Activated CD4-positive, alpha-beta memory T cell treated with anti-CD3 and anti-CD28 coated beads, Interleukin-2, amount 10 ng/mL, durations not matched to agents 7 days and 5 days (primary cell): ENCODE results near the gene ATP8B4. TPM values are rescaled to one million over a fixed set of nuclear protein-coding genes. Genes with fewer than 3 reads are reported as not detected.
A peak's percentile ranks its signal among the peaks of the same experiment; 100 is the strongest.
"Not testable (repeated sequence)": the region's sequence is repeated elsewhere in the genome, so short reads cannot be mapped to it uniquely, and the experiment has no call there.

Experiments
- CTCF ChIA-PET: fragments of 350-600 bp; sonication (Branson Sonifier 250); formaldehyde crosslinking; loops from one replicate; lab custom pipeline; 2021; ENCODE audit warnings: antibody characterized with exemption, inconsistent platforms; lab: Charles Lee
- POLR2A ChIA-PET: fragments of 350-600 bp; sonication (Branson Sonifier 250); formaldehyde crosslinking; loops from one replicate; lab custom pipeline; 2021; ENCODE audit warnings: antibody characterized with exemption; lab: Charles Lee
- DNase-seq: peaks from one replicate; pipeline ENCODE4 v3.0.0-alpha.2; 2020
- H3K27ac Mint-ChIP-seq: one replicate; pipeline ENCODE4 v1.8.0; 2021; ENCODE audit warnings: mild to moderate bottlenecking, mixed read lengths
- H3K27me3 Mint-ChIP-seq: one replicate; pipeline ENCODE4 v1.8.0; 2021; ENCODE audit warnings: mixed read lengths
- H3K36me3 Mint-ChIP-seq: one replicate; pipeline ENCODE4 v1.8.0; 2021; ENCODE audit warnings: low read depth, mixed read lengths
- H3K4me1 Mint-ChIP-seq: one replicate; pipeline ENCODE4 v1.8.0; 2021; ENCODE audit warnings: mixed read lengths
- H3K4me3 Mint-ChIP-seq: one replicate; pipeline ENCODE4 v1.8.0; 2021; ENCODE audit warnings: mild to moderate bottlenecking, mixed read lengths
- H3K9me3 Mint-ChIP-seq: one replicate; pipeline ENCODE4 v1.8.0; 2021; ENCODE audit warnings: mixed read lengths
- total RNA-seq, 2 experiments: library from RNA; stranded (reverse); gene quantifications; one replicate each; pipeline ENCODE4 v1.2.3, GENCODE V29; 2021

ATP8B4 gene
- 10 to 100 TPM; 19.9 to 20.7 TPM for total RNA-seq

GRCh38 chr15:50119063-50120040 lies at the start of gene ATP8B4:
ATP8B4 (minus strand) TSS chr15:50119233; CDS start chr15:50106966, 12,267 bp downstream.
- H3K36me3 Mint-ChIP-seq, result peaks cover 21% of the 10 kb centered on the region
- peak within 1 kb of the TSS; percentile 88 for H3K27ac Mint-ChIP-seq
- POLR2A ChIA-PET, result interaction anchor here (1.0 to 4.8 kb wide), 6 partner anchors 9 to 231 kb away, joined by 3 to 34 read pairs (median 4); no protein-coding TSS in a partner anchor
- peaks cover 2% of the 10 kb centered on the region for H3K27me3 Mint-ChIP-seq
- H3K9me3 Mint-ChIP-seq, result peaks cover 7% of the 10 kb centered on the region
- peak within 1 kb of the TSS; percentile 84 for H3K4me3 Mint-ChIP-seq
- CTCF ChIA-PET, result interaction anchor here (0.6 to 2.8 kb wide), 6 partner anchors 15 to 196 kb away, joined by 3 to 6 read pairs (median 4); no protein-coding TSS in a partner anchor
- peaks cover 54% of the 10 kb centered on the region for H3K4me1 Mint-ChIP-seq
- DNase-seq, result peak; percentile 62

- Mint-ChIP-seq H3K27ac (no peak overlapping the region), H3K4me1 (peaks cover 1% of the 10 kb centered on the region), H3K36me3 (peaks cover 9% of the 10 kb centered on the region), H3K4me3 (no peak overlapping the region), H3K9me3 (peaks cover 3% of the 10 kb centered on the region), H3K27me3 (no peaks in the 10 kb centered on the region)
- ChIA-PET CTCF (interaction anchor here (1.0 kb wide), 1 partner anchor 148 kb away, joined by 4 read pairs; no protein-coding TSS in a partner anchor), POLR2A (no interaction called here)
- no peak for DNase-seq
Measured at GRCh38 chr15:50168379-50168778, 49.3 kb upstream of the ATP8B4 start.

GRCh38 chr15:50167110-50167509 lies 48.1 kb upstream of the ATP8B4 start:
- CTCF ChIA-PET, result no interaction called here
- POLR2A ChIA-PET, result no interaction called here
- H3K27me3 Mint-ChIP-seq, result peaks cover 4% of the 10 kb centered on the region
- no peak overlapping the region for H3K4me3 Mint-ChIP-seq
- no peak for DNase-seq
- no peak overlapping the region for H3K27ac Mint-ChIP-seq
- peaks cover 7% of the 10 kb centered on the region for H3K9me3 Mint-ChIP-seq
- H3K36me3 Mint-ChIP-seq, result peaks cover 12% of the 10 kb centered on the region
- H3K4me1 Mint-ChIP-seq, result peaks cover 1% of the 10 kb centered on the region

DNA sequence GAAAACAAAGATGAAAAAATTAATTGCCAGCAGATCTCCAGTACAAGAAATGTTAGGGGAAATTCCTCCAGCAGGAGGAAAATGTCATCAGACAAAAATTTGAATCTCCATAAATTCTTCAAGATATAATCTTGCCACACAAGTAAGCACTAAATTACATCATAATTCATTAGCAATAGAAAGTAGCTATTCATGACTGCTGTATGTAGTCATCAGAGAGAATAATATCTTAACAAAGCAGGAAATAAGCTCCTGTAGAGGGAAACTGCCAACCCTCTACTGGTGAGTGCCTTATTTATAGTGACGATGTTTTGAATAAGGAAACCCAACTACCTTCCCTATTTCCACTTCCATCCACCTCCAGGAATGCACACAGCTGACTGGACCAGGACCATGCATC lies 47.2 kb upstream of the ATP8B4 start:
- peaks cover 4% of the 10 kb centered on the region for H3K9me3 Mint-ChIP-seq
- ChIA-PET CTCF (no interaction called here), POLR2A (no interaction called here)
- H3K27me3 Mint-ChIP-seq, result peaks cover 6% of the 10 kb centered on the region
- H3K27ac Mint-ChIP-seq, result no peak overlapping the region
- no peak overlapping the region for H3K4me3 Mint-ChIP-seq
- no peak for DNase-seq
- H3K36me3 Mint-ChIP-seq, result peaks cover 6% of the 10 kb centered on the region
- peaks cover 1% of the 10 kb centered on the region for H3K4me1 Mint-ChIP-seq

- Mint-ChIP-seq H3K9me3 (peaks cover 4% of the 10 kb centered on the region), H3K36me3 (peaks cover 6% of the 10 kb centered on the region), H3K4me1 (peaks cover 1% of the 10 kb centered on the region), H3K4me3 (no peak overlapping the region), H3K27ac (no peak overlapping the region), H3K27me3 (peaks cover 13% of the 10 kb centered on the region)
- CTCF ChIA-PET, result no interaction called here
- POLR2A ChIA-PET, result no interaction called here
- DNase-seq, result no peak
Measured at GRCh38 chr15:50164458-50164857, 45.4 kb upstream of the ATP8B4 start.

DNA sequence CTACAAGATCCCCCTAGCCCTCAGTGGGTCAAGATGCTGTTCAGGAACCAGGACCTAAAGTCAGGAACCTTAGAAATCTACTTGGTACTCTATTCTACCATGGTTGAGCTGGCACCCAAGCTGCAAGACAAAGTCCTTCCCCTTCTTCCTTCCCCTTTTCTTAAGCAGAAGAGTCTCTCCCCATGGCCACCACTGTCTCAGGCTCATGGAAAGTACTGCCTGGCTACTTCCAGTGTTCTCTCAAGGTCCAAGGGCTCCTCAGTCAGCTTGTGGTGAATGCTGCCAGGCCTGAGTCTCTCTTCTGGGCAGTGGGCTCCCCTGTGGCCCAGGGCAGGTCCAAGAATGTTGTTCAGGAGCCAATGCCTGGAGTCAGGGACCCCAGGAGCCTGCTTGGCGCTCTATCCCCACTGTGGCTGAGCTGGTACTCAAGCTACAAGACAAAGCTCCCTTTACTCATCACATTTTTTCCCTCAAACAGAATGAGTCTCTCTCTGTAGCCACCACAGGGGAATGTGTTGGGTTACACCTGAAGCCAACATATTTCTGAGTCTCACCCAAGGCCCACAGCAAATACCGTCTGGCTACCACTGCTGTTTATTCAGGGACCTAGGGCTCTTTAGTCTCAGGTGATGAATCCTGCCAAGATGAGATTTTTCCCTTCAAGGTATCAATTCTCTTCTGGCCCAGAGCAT lies 44.8 kb upstream of the ATP8B4 start:
- H3K27me3 Mint-ChIP-seq, result peaks cover 13% of the 10 kb centered on the region
- H3K4me3 Mint-ChIP-seq, result no peak overlapping the region
- no peak overlapping the region for H3K27ac Mint-ChIP-seq
- peaks cover 4% of the 10 kb centered on the region for H3K9me3 Mint-ChIP-seq
- POLR2A ChIA-PET, result no interaction called here
- H3K4me1 Mint-ChIP-seq, result peaks cover 1% of the 10 kb centered on the region
- DNase-seq, result no peak
- CTCF ChIA-PET, result no interaction called here
- H3K36me3 Mint-ChIP-seq, result peaks cover 3% of the 10 kb centered on the region

DNA sequence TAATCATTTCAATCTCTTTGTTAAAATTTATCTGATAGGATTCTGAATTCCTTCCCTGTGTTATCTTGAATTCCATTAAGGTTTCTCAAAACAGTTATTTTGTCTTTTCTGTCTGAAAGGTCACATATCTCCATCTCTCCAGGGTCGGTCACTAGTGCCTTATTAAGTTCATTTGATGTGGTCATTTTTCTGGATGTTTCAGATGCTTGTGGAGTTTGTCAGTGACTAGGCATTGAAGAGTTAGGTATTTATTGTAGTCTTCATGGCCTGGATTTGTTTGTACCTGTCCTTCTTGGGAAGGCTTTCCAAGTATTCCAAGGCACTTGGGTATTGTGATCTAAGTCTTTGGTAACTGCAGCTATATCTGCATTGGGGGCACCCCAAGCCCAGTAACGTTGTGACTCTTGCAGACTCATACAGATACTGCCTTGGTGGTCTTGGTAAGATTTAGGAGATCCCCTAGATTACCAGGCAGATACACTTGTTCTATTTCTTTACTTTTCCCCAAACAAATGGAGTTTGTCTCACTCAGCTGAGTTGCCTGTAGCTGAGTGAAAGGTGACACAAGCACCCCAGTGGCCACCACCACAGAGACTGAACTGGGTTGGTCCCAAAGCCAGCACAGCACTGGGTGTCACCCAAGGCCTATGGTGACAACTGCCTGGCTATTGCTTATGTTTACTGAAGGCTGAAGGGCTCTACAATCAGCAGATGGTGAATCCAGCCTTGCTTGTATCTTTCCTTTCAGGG lies 44.1 kb upstream of the ATP8B4 start:
- peaks cover 4% of the 10 kb centered on the region for H3K9me3 Mint-ChIP-seq
- CTCF ChIA-PET, result no interaction called here
- peaks cover 3% of the 10 kb centered on the region for H3K36me3 Mint-ChIP-seq
- peaks cover 1% of the 10 kb centered on the region for H3K4me1 Mint-ChIP-seq
- no peak overlapping the region for H3K27ac Mint-ChIP-seq
- no peak overlapping the region for H3K4me3 Mint-ChIP-seq
- POLR2A ChIA-PET, result no interaction called here
- no peak for DNase-seq
- H3K27me3 Mint-ChIP-seq, result peaks cover 13% of the 10 kb centered on the region

DNA sequence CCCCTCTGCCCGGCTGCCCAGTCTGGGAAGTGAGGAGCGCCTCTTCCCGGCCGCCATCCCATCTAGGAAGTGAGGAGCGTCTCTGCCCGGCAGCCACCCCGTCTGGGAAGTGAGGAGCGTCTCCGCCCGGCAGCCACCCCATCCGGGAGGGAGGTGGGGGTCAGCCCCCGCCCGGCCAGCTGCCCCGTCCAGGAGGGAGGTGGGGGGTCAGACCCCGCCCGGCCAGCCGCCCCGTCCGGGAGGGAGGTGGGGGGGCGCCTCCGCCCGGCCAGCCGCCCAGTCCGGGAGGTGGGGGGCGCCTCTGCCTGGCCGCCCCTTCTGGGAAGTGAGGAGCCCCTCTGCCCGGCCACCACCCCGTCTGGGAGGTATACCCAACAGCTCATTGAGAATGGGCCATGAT lies 39.2 kb upstream of the ATP8B4 start:
- H3K27ac Mint-ChIP-seq, POLR2A ChIA-PET, H3K9me3 Mint-ChIP-seq, DNase-seq, H3K4me3 Mint-ChIP-seq, CTCF ChIA-PET, H3K4me1 Mint-ChIP-seq: not testable (repeated sequence)
- Mint-ChIP-seq H3K36me3 (peaks cover 12% of the 10 kb centered on the region), H3K27me3 (peaks cover 24% of the 10 kb centered on the region)

DNA sequence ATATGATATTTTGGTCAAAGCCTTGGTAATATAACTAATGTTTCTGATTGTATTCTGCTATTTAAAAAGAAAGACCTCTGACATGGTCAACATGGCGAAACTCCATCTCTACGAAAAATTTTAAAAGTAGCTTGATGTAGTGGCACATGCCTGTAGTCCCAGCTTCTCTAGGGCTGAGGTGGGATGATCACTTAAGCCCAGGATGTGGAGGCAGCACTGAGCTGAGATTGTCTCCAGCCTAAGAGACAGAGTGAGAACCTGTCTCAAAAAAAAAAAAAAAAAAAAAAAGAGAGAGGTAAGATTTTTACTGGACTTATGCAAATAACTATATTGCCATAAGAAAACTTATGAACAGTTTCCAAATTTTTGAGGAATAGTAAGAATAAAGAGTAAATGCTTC lies 32.4 kb upstream of the ATP8B4 start:
- Mint-ChIP-seq H3K4me3 (no peak overlapping the region), H3K27me3 (peaks cover 6% of the 10 kb centered on the region), H3K36me3 (no peaks in the 10 kb centered on the region), H3K9me3 (no peaks in the 10 kb centered on the region), H3K4me1 (peaks cover 16% of the 10 kb centered on the region), H3K27ac (no peak overlapping the region)
- ChIA-PET CTCF (interaction anchor here (1.2 to 1.9 kb wide), 2 partner anchors 164 to 916 kb away, joined by 4 to 7 read pairs; no protein-coding TSS in a partner anchor), POLR2A (no interaction called here)
- no peak for DNase-seq

DNA sequence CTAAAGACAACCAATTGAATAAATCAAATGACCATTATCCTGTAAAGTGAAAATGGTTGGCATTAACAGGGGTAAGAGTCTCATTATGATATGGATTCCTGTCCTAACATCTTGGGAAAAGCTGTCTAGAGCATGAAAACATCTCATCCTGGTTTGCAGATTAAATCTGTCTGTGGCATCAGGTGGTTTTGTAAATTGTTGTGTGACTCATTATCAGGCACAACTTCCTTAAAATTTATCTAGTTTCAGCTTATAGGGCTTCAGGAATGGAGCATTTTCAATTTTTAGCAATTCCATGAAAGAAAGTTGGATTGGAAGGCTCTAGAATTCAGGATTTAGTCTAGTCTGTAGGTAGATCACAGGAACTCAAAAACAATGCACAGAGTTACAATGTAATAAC lies 31.8 kb upstream of the ATP8B4 start:
- Mint-ChIP-seq H3K27me3 (peaks cover 2% of the 10 kb centered on the region), H3K36me3 (no peaks in the 10 kb centered on the region), H3K4me1 (peaks cover 18% of the 10 kb centered on the region), H3K4me3 (no peak overlapping the region), H3K27ac (no peak overlapping the region), H3K9me3 (no peaks in the 10 kb centered on the region)
- POLR2A ChIA-PET, result no interaction called here
- DNase-seq, result no peak
- CTCF ChIA-PET, result interaction anchor here (1.2 to 1.9 kb wide), 2 partner anchors 165 to 916 kb away, joined by 4 to 7 read pairs; no protein-coding TSS in a partner anchor

DNA sequence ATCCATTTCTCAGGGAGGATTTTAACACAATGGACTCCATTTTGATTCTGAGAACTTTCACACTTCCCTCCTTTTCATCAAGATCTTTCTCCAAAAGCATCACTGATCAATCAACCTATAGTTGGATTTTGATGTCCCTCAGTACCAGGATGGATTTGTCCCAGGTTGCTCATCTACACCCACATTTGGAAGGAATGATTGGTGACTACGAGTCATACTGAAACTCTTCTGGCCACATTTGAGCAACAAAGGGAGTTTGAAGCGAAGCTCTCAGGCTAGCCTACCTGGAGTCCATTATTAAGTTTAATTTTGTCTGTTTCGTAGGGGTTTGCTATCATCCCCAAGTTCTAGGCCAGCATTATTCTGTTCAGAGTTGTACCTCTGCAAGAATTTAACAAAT lies 31.3 kb upstream of the ATP8B4 start:
- no peak overlapping the region for H3K4me3 Mint-ChIP-seq
- no peaks in the 10 kb centered on the region for H3K36me3 Mint-ChIP-seq
- H3K9me3 Mint-ChIP-seq, result no peaks in the 10 kb centered on the region
- H3K4me1 Mint-ChIP-seq, result peaks cover 22% of the 10 kb centered on the region
- peaks cover 2% of the 10 kb centered on the region for H3K27me3 Mint-ChIP-seq
- ChIA-PET CTCF (interaction anchor here (1.9 kb wide), 1 partner anchor 166 kb away, joined by 7 read pairs; no protein-coding TSS in a partner anchor), POLR2A (no interaction called here)
- no peak overlapping the region for H3K27ac Mint-ChIP-seq
- no peak for DNase-seq

DNA sequence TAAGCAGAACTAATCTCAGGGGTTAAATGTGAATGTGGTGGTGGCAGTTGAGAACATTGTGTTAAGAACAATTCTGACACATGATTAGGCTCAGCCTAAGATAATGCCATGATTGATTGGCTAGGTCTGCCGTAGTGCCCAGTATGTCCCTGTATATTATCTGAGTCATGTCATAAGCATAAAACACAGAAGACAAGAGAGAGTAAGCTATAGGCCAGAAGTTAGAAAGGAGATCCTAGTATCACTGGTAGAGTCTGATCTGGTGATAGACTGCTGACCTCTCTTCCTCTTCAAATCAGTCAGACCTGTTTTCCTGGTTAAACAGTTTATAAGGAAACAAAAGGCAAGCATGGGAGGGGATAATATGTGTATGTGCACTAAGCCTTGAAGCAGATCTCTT lies 30.1 kb upstream of the ATP8B4 start:
- no peak for DNase-seq
- H3K27me3 Mint-ChIP-seq, result peaks cover 2% of the 10 kb centered on the region
- H3K27ac Mint-ChIP-seq, result no peak overlapping the region
- CTCF ChIA-PET, result no interaction called here
- H3K4me3 Mint-ChIP-seq, result no peak overlapping the region
- H3K4me1 Mint-ChIP-seq, result peaks cover 29% of the 10 kb centered on the region
- H3K9me3 Mint-ChIP-seq, result no peaks in the 10 kb centered on the region
- POLR2A ChIA-PET, result no interaction called here
- no peaks in the 10 kb centered on the region for H3K36me3 Mint-ChIP-seq
